Vagina (tissue), 2 donors: ENCODE results near the gene PRDM5. TPM values are rescaled to one million over a fixed set of nuclear protein-coding genes. Genes with fewer than 3 reads are reported as not detected.

ENCODE experiments used
- DNase-seq, 2 donors: peaks; one replicate each; pipeline ENCODE4 v3.0.0-alpha.2; 2017; ENCODE audit errors: extremely low spot score in 2 of 2
- H3K27ac ChIP-seq: fragments of 200-600 bp; sonication (generic); one replicate; pipeline ENCODE4 v1.5.1; 2019
- H3K27me3 ChIP-seq: fragments of 200-600 bp; sonication (generic); one replicate; pipeline ENCODE4 v1.5.1; 2019
- H3K36me3 ChIP-seq, 2 donors: fragments of 200-600 bp; sonication (generic); one replicate each; pipeline ENCODE4 v1.5.1; 2017 to 2019
- H3K4me1 ChIP-seq: fragments of 200-600 bp; sonication (generic); one replicate; pipeline ENCODE4 v1.5.1; 2019
- H3K4me3 ChIP-seq, 2 donors: fragments of 200-600 bp; sonication (generic); 1 replicate in 1 of 2; 2 replicates in 1 of 2; pipeline ENCODE4 v1.5.1; 2016 to 2019
- H3K9me3 ChIP-seq: fragments of 200-600 bp; sonication (generic); one replicate; pipeline ENCODE4 v1.5.1; 2019
- POLR2A ChIP-seq, 2 donors: fragments of 450-650 bp; IDR thresholded peaks; one replicate each; pipeline ENCODE4 v1.6.1; 2017; ENCODE audit warnings: antibody characterized with exemption in 2 of 2, mild to moderate bottlenecking in 2 of 2, moderate library complexity in 2 of 2
- POLR2AphosphoS5 ChIP-seq, 2 donors: sonication (generic); formaldehyde crosslinking; IDR thresholded peaks; one replicate each; pipeline ENCODE4 v1.9.0; 2017; ENCODE audit warnings: antibody characterized with exemption in 2 of 2, mild to moderate bottlenecking in 2 of 2, low read depth in 1 of 2; ENCODE audit not compliant: insufficient read depth in 1 of 2
- intact Hi-C: fragments of 100-400 bp; cut with DNase I; formaldehyde crosslinking; loops from one replicate; pipeline ENCODE4 v1.15.1; 2023
- total RNA-seq: library from RNA; depleted of rRNA; stranded (reverse); fragments of >200 nt; gene quantifications from one replicate; pipeline ENCODE4 v1.2.3, GENCODE V29; 2016
- TF ChIP-seq, protein P1 (sequence below), 3 experiments: fragments of 450-650 bp in 2 of 3; fragments of 200-600 bp in 1 of 3; sonication (generic) in 1 of 3; IDR thresholded peaks; one replicate each; pipeline ENCODE4 v1.5.1; 2017 to 2019; ENCODE audit warnings: antibody characterized with exemption in 3 of 3, mild to moderate bottlenecking in 2 of 3, moderate library complexity in 2 of 3

PRDM5 gene
- total RNA-seq, 1 donor from 2014 or later = 15.2 TPM

GRCh38 chr4:120929847-120930246 lies 7.3 kb upstream of the PRDM5 start:
- no peak for TF ChIP-seq POLR2A (IDR thresholded peaks at IDR 0.05)
- no peak for TF ChIP-seq POLR2AphosphoS5 (IDR thresholded peaks at IDR 0.05; ENCODE audit: insufficient read depth in 1 of 2, low read depth in 1 of 2)
- TF ChIP-seq, protein P1, sequence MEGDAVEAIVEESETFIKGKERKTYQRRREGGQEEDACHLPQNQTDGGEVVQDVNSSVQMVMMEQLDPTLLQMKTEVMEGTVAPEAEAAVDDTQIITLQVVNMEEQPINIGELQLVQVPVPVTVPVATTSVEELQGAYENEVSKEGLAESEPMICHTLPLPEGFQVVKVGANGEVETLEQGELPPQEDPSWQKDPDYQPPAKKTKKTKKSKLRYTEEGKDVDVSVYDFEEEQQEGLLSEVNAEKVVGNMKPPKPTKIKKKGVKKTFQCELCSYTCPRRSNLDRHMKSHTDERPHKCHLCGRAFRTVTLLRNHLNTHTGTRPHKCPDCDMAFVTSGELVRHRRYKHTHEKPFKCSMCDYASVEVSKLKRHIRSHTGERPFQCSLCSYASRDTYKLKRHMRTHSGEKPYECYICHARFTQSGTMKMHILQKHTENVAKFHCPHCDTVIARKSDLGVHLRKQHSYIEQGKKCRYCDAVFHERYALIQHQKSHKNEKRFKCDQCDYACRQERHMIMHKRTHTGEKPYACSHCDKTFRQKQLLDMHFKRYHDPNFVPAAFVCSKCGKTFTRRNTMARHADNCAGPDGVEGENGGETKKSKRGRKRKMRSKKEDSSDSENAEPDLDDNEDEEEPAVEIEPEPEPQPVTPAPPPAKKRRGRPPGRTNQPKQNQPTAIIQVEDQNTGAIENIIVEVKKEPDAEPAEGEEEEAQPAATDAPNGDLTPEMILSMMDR (IDR thresholded peaks at IDR 0.05) = no peak
- no peaks in the 10 kb centered on the region for H3K9me3 ChIP-seq

DNA sequence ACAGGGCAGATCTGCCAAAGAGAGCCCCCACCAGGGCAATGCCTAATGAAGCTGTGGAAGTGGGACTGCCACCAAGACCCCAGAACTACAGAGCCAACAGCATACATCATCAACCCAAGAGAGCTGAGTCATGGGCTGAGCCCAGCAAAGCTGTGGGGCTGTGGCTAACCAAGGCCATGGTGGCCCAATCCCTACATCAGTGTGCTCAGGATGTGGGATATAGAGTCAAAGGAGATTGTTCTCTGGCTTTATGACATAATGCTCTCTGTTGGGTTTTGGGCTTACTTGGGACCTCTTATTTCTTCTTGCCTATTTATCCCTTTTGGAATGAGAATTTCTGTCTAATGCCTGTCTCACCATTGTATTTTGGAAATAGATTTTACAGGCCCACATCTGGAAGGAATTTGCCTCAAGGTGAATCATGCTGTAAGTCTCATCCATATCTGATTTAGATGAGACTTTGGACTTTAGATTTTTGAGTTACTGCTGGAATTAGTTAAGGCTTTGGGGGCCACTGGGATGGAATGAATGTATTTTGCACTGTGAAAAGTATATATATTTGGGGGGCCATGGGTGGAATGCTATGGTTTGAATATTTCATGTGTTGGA lies 5.4 kb upstream of the PRDM5 start:
- intact Hi-C loops = no loop called here
- TF ChIP-seq POLR2AphosphoS5 (IDR thresholded peaks at IDR 0.05; ENCODE audit: insufficient read depth in 1 of 2, low read depth in 1 of 2) (no peak), POLR2A (IDR thresholded peaks at IDR 0.05) (no peak)
- TF ChIP-seq, protein P1 (IDR thresholded peaks at IDR 0.05) = no peak
- H3K27me3 ChIP-seq = no peaks in the 10 kb centered on the region
- no peaks in the 10 kb centered on the region for H3K4me1 ChIP-seq
- no peak for DNase-seq
- no peaks in the 10 kb centered on the region for H3K9me3 ChIP-seq
- H3K4me3 ChIP-seq = no peak overlapping the region
- H3K36me3 ChIP-seq = no peaks in the 10 kb centered on the region
- H3K27ac ChIP-seq = no peak overlapping the region

More at GRCh38 chr4:120929847-120930246, 7.3 kb upstream of the PRDM5 start:
- Histone ChIP-seq H3K4me1 (no peaks in the 10 kb centered on the region), H3K36me3 (no peaks in the 10 kb centered on the region), H3K27ac (no peak overlapping the region), H3K27me3 (no peaks in the 10 kb centered on the region), H3K4me3 (no peak overlapping the region)
- intact Hi-C loops = no loop called here
- no peak for DNase-seq

DNA sequence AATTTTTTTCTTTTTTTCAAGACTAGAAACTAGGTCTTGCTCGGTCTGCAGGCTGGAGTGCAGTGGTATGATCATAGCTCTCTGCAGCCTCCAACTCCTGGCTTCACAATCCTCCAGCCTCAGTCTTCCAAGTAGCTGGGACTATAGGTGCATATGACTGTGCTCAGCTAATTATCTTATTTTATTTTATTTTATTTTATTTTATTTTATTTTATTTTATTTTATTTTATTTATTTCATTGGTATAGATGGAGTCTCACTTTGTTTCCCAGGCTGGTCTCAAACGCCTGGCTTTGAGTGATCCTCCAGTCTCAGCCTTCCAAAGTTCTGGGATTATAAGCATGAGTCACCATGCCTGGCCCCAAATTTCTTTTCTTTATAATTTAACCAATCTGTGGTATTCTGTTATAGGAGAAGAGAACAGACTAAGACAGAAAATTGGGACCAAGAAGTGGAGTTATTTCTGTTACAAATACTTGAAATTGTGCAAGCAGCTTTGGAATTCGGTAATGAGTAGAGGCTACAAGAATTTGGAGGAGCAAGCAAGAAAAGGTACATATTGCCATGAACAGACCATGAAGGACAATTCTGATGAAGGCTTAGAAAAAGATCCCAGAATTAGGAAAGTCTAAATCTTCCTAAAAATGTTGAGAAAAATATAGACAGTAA lies 4.0 kb upstream of the PRDM5 start:
- H3K27ac ChIP-seq = no peak overlapping the region
- H3K27me3 ChIP-seq = no peaks in the 10 kb centered on the region
- H3K36me3 ChIP-seq = no peaks in the 10 kb centered on the region
- H3K4me1 ChIP-seq = peaks cover 2% of the 10 kb centered on the region
- intact Hi-C loops = no loop called here
- TF ChIP-seq, protein P1 (IDR thresholded peaks at IDR 0.05) = no peak
- TF ChIP-seq POLR2AphosphoS5 (IDR thresholded peaks at IDR 0.05; ENCODE audit: insufficient read depth in 1 of 2, low read depth in 1 of 2) = no peak
- TF ChIP-seq POLR2A (IDR thresholded peaks at IDR 0.05) = no peak
- no peak overlapping the region for H3K4me3 ChIP-seq
- no peaks in the 10 kb centered on the region for H3K9me3 ChIP-seq
- no peak for DNase-seq

DNA sequence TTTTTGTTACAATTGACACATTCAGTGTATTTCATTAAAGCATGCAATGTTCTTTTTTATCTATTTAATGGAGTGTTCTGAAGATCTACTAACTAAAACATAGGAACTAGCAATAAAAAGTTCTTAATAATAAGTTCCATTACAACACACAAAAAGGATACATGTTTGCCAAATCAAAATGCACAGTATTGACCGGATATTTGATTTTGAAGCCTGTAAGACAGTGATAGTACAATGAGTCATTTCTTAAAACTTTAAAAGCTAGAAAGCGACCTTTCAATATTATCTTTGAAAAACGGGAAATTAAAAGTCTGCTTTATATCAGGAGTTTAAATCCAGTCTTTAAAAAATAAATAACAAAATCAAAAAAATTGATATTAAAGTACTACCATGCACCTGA lies 2.4 kb upstream of the PRDM5 start:
- TF ChIP-seq, protein P1 (IDR thresholded peaks at IDR 0.05) = no peak
- TF ChIP-seq POLR2A (IDR thresholded peaks at IDR 0.05) (no peak), POLR2AphosphoS5 (IDR thresholded peaks at IDR 0.05; ENCODE audit: insufficient read depth in 1 of 2, low read depth in 1 of 2) (no peak)
- H3K36me3 ChIP-seq = no peaks in the 10 kb centered on the region
- no peaks in the 10 kb centered on the region for H3K9me3 ChIP-seq
- no peak overlapping the region for H3K27ac ChIP-seq
- intact Hi-C loops = no loop called here
- no peak overlapping the region for H3K4me3 ChIP-seq
- peaks cover 17% of the 10 kb centered on the region for H3K4me1 ChIP-seq
- no peak for DNase-seq
- H3K27me3 ChIP-seq = no peaks in the 10 kb centered on the region

GRCh38 chr4:120923207-120923522 lies 639 bp upstream of the PRDM5 start:
- peak overlapping the region; percentile 66 to 95 for H3K4me3 ChIP-seq

More at GRCh38 chr4:120923207-120923522, 639 bp upstream of the PRDM5 start:
- TF ChIP-seq POLR2A (IDR thresholded peaks at IDR 0.05) = no peak
- TF ChIP-seq, protein P1 (IDR thresholded peaks at IDR 0.05) = no peak
- no peak for TF ChIP-seq POLR2AphosphoS5 (IDR thresholded peaks at IDR 0.05; ENCODE audit: insufficient read depth in 1 of 2, low read depth in 1 of 2)
- Histone ChIP-seq H3K36me3 (no peaks in the 10 kb centered on the region), H3K9me3 (no peaks in the 10 kb centered on the region), H3K27ac (peak overlapping the region; percentile 78), H3K27me3 (no peaks in the 10 kb centered on the region), H3K4me1 (peaks cover 27% of the 10 kb centered on the region)
- no peak for DNase-seq
- intact Hi-C loops = no loop called here
